Epithelial cell of proximal tubule (primary cell): Measurements from ENCODE around the gene CHERP. TPM values are rescaled to one million over a fixed set of nuclear protein-coding genes. Genes with fewer than 3 reads are reported as not detected.
"Not testable (repeated sequence)": the region's sequence is repeated elsewhere in the genome, so short reads cannot be mapped to it uniquely, and the experiment has no call there.

Experiments used
- DNase-seq: peaks from one replicate; pipeline ENCODE4 v3.0.0-alpha.2; 2011; ENCODE audit warnings: low read depth
- H3K4me3 ChIP-seq: 2 replicates; pipeline ENCODE4 v1.5.1; 2011; ENCODE audit warnings: low read depth, mild to moderate bottlenecking, low read length
- total RNA-seq: library from RNA; depleted of rRNA; stranded (reverse); fragments of >200 nt; gene quantifications from 2 replicates; pipeline ENCODE4 v1.2.3, GENCODE V29; 2015
- TF ChIP-seq, protein P1 (sequence below): conservative IDR thresholded peaks from 2 replicates; pipeline ENCODE4 v1.5.1; 2012; ENCODE audit warnings: low read depth, mild to moderate bottlenecking, low read length

Gene CHERP
- total RNA-seq, 1 donor from 2014 or later = 11.2 TPM

DNA sequence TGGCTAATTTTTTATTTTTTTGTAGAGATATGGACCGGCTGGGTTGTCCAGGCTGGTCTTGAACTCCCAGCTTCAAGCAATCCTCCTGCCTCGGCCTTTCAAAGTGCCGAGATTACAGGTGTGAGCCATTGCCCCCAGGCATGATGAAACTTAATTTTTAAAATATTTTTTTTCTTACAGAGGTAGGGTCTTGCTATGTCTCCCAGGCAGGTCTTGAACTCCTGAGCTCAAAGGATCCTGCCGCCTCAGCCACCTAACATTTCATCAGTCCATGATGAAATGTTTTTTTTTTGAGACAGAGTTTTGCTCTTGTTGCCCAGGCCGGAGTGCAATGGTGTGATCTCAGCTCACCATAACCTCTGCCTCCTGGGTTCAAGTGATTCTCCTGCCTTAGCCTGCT is 33.7 kb downstream of the CHERP start:
- H3K4me3 ChIP-seq = no peak overlapping the region
- TF ChIP-seq, protein P1, sequence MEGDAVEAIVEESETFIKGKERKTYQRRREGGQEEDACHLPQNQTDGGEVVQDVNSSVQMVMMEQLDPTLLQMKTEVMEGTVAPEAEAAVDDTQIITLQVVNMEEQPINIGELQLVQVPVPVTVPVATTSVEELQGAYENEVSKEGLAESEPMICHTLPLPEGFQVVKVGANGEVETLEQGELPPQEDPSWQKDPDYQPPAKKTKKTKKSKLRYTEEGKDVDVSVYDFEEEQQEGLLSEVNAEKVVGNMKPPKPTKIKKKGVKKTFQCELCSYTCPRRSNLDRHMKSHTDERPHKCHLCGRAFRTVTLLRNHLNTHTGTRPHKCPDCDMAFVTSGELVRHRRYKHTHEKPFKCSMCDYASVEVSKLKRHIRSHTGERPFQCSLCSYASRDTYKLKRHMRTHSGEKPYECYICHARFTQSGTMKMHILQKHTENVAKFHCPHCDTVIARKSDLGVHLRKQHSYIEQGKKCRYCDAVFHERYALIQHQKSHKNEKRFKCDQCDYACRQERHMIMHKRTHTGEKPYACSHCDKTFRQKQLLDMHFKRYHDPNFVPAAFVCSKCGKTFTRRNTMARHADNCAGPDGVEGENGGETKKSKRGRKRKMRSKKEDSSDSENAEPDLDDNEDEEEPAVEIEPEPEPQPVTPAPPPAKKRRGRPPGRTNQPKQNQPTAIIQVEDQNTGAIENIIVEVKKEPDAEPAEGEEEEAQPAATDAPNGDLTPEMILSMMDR = no peak
- DNase-seq = no peak

DNA sequence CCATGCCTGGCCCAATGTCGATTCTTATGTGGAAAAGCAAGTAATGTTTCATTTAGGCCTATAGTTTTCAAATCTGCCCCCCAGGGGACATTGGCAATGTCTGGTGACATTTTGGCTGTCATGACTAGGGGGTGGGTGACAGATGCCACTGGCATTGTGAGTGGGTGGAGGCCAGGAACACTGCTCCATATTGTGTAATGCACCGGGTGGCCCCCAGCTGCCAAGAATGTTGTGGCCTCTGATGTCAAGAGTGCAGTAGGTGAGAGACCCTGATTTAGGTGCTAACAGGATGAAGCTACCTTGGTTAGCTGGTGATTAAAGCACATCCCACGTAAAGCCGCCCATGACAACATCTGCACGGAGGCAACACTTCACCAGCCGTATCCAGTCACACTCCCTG is 35.3 kb downstream of the CHERP start:
- no peak for DNase-seq
- TF ChIP-seq, protein P1 = no peak
- H3K4me3 ChIP-seq = no peak overlapping the region

DNA sequence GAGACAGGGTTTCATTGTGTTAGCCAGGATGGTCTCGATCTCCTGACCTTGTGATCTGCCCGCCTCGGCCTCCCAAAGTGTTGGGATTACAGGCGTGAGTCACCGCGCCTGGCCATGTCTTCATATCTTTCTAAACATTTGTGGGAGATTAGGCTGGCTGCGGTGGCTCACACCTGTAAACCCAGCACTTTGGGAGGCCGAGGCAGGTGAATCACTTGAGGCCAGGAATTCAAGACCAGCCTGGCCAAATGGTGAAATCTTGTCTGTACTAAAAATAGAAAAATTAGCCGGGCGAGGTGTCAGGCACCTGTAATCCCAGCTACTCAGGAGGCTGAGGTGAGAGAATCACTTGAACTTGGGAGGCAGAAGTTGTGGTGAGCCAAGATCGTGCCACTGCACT is 36.1 kb downstream of the CHERP start:
- not testable (repeated sequence) for H3K4me3 ChIP-seq, DNase-seq

DNA sequence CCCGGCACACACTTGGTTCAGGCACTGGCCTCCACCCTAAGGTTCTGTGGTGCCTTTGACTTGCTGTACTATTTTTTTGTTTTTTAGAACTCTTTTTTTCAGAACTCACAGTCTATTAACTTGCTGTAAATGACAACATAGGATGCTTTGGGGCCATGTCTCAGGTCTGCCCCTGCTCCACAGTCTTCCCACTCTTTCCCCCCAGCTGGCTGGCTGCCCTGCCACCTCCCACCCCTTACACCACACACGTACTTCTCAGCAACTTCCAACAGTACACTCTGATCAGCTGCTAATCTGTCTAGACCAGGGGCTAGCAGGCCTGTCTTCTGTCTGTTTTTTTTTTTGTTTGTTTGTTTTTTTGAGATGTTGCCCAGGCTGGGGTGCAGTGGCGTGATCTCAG is 38.0 kb downstream of the CHERP start:
- TF ChIP-seq, protein P1 = no peak
- no peak overlapping the region for H3K4me3 ChIP-seq
- DNase-seq = no peak

DNA sequence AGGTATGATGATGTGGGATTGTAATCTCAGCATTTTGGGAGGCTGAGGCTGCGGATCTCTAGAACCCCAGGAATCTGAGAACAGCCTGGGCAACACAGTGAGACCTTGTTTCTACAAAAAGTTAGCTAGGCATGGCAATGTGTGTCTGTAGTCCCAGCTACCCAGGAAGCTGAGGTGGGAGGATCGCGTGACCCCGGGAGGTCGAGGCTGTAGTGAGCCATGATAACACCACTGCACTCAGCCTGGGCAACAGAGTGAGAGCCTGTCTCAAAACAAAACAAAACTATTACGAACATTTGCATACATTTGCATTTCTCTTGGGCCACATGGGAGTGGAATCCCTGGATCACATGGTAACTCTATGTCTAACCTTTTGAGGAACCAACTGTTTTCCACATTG is 44.4 kb downstream of the CHERP start:
- TF ChIP-seq, protein P1 = no peak
- H3K4me3 ChIP-seq = no peak overlapping the region
- DNase-seq = no peak

DNA sequence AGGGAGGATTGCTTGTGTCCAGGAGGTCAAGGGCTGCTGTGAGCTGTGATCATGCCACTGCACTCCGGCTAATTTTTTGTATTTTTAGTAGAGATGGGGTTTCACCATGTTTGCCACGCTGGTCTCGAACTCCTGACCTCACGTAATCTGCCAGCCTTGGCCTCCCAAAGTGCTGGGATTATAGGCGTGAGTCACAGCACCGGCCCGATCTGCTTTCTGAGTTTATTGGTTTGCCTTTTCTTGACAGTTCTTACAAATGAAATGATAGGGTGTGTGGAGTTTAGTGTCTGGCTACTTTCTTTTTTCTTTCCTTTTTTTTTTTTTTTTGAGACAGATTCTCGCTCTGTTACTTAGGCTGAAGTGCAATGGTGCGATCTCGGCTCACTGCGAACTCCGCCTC is 45.2 kb downstream of the CHERP start:
- TF ChIP-seq, protein P1 = no peak
- H3K4me3 ChIP-seq = peak overlapping the region; percentile 96
- no peak for DNase-seq

DNA sequence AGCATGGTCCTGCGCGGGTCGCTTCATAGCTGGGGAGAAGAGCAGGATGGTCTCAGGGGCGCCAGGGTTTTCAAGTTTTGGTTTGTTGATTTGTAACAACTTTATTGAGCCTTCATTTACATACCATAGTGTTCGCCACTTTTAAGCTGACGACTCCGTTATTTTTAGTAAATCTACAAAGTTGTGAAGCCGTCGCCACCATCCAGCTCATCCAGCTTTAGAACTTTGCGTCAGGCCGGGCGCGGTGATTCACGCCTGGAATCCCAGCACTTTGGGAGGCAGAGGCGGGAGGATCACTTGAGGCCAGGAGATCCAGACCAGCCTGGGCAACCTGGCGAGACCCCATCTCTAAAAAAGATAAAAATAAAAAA is 45.6 kb downstream of the CHERP start:
- TF ChIP-seq, protein P1 = no peak
- H3K4me3 ChIP-seq = peak overlapping the region; percentile 96
- DNase-seq = no peak

DNA sequence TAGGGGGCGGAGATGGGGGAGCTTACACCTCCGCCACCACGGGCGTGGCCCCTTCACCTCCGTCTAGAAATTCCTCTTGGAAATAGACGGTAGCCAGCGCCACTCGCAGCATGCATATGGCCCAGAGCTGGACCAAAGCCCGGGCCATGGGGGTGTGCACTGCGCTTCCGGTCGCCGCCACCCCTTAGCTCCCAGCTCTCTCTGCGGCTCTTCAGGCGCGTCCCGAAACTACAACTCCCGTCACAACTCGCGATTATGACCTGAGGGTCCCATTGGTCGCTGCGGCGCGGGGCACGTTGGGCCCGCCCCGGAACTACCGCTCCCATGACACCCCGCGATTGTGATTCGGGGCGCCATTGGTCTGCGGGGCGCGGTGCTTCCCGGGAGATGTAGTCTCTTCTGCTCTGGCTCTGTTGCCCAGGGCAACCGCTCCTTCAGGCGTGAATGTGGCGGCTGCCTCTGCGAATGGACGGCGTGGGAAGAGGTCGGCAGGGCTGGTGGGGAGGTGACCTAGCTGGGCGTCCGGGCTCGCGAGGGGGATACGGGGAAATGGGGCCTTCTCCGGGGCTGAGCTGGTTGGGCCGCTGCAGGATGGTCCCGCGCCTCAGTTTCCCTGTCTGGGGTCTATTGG is 46.1 kb downstream of the CHERP start, which contains the start of the genes C19orf44 and CALR3:
TSS of gene C19orf44 (plus strand) at position 413 of the 631 bp plus-strand sequence. CDS start 4,399 bp downstream, outside the sequence.
TSS of gene CALR3 (minus strand) at position 186 of the 631 bp plus-strand sequence. CDS start at position 148, 38 bp downstream.
- H3K4me3 ChIP-seq = peak within 1 kb of the TSS; percentile 96
- TF ChIP-seq, protein P1 = no peak
- DNase-seq = peak; percentile 76

DNA sequence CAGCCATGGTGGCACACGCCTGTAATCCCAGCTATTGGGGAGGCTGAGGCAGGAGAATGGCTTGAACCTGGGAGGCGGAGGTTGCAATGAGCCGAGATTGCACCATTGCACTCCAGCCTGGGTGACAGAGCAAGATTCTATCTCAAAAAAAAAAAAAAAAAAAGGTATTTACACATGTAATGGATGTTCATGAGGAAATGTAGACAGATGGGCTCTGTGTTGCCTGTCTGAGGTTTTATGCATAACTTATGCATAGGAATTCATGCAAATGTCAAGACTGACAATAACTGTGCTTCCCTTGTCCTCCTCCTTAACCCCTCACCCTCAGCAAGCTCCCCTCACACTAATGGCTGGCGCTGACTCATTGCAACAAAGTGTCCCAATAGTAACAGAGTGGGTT is 55.8 kb downstream of the CHERP start:
- H3K4me3 ChIP-seq, DNase-seq: not testable (repeated sequence)
